B cell (primary cell): ENCODE measurements around the gene RPRM.

Experiments used
- CTCF ChIP-seq: fragments of 200-600 bp; IDR thresholded peaks from one replicate; pipeline ENCODE4 v1.8.0; 2022; ENCODE audit warnings: antibody characterized with exemption, mild to moderate bottlenecking
- EZH2 ChIP-seq: IDR thresholded peaks from 2 replicates; pipeline ENCODE4 v1.6.1; 2012; ENCODE audit warnings: borderline replicate concordance, low read depth, mild to moderate bottlenecking, moderate library complexity, low read length; ENCODE audit not compliant: insufficient read depth, poor library complexity, severe bottlenecking

GRCh38 chr2:153476816-153477635 is 1.5 kb downstream of the RPRM start:
- TF ChIP-seq CTCF (no peak), EZH2 (no peak)
